GM18517 (cell line): ENCODE results near the gene CTDNEP1.

Source experiments
- ATAC-seq: cut with Tn5 transposase; IDR thresholded peaks from one replicate; pipeline ENCODE4 v1.9.1; 2021; ENCODE audit warnings: mild to moderate bottlenecking, moderate library complexity; ENCODE audit not compliant: unreplicated experiment

The CTDNEP1 gene

GRCh38 chr17:7251661-7252175 is at the start of gene CTDNEP1:
Gene CTDNEP1 (minus strand): TSS chr17:7251734. CDS start chr17:7251296, 438 bp downstream.
- ATAC-seq, result peak; percentile 89

GRCh38 chr17:7296189-7296861 is 44.8 kb upstream of the CTDNEP1 start:
- ATAC-seq, result no peak

GRCh38 chr17:7295230-7296180 is 44.0 kb upstream of the CTDNEP1 start:
- ATAC-seq, result no peak

DNA sequence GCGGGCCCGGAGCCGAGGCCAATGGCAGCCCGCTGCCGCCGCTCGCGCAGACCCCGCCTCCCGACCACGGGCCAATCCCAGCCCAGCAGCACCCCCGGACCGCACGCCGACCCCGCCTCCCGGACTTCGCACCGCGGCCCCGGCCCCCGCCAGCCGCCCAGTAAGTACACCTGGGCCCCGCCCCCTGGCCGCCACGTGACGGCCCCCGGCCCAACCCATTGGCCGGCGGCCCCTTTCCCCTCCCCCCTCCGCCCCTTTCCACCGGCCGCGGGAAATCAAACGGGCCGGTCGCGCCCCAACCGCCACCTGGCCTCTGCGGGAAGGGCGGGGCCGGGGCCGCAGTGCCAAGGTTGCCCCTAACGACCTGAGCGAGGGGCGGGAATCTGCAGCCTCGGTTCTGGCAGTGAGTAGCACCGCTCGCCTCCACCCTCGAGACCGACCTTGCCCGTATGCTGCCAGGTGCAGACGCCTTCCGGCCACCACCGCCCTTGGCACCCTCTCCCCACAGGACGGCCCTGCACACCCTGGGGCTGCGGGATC is 43.1 kb upstream of the CTDNEP1 start, which contains the start of gene YBX2:
Gene YBX2 (minus strand): TSS at position 26 of the 540 bp plus-strand sequence. CDS start 139 bp downstream, outside the sequence.
- no peak for ATAC-seq

GRCh38 chr17:7293816-7294613 is 42.5 kb upstream of the CTDNEP1 start:
- ATAC-seq, result no peak

GRCh38 chr17:7293159-7293558 is 41.6 kb upstream of the CTDNEP1 start:
- no peak for ATAC-seq

DNA sequence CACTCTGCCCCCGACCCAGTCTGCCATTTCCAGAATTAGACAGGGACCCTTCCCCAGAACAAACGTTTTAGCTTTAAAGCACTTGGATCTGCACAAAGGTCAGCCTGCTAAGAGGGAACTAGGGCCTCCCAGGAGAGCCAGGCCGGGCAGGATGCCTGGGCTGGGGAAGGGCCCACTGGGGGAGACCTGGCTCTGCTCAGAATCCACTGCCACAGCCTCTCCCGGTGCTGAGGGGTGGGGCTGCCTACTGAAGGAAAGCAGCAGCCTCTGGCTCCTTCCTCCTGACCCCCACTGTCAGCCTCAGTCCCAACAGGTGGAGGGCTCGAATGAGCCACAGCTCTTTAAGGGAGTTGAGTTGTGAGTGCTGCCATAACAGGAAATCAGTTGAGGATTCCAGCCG is 41.2 kb upstream of the CTDNEP1 start:
- ATAC-seq, result no peak

DNA sequence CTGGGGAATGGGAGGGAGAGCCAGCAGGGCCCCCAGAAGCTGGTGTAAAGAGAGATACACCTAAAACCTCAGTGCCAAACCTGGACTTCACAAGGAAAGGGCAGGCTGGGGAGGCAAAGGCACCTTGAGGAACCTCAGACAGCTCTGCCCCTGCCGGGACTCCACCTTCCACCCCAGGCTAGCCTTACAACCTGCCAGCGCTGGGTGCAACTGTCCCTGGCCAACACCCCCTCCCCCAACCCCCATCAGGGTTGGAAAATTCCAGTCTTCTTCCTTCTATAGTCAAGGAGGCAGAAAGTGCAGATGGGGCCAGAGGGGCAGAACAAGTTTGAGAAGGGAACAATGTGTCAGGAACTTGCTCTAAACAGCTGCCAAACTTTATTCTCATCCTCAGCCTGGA is 40.7 kb upstream of the CTDNEP1 start:
- no peak for ATAC-seq

DNA sequence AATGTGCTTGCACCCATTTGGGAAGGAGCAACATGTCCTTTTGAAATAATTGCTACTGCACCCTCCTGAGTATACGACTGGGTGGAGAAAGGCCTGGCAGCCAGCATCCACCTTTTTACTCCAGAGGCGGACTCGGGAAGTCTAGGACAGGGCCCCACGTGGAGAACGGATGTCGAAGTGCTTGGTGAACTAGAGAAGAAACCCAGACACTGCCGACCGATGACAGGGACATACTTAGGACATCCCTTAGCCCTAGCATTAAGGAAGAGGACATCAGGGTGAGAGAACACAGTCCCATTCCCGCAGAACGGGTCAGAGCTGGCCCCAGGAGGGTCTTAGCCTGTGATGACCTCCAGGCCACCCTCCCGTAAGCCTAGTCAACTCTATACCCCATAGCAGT is 39.2 kb upstream of the CTDNEP1 start:
- ATAC-seq, result no peak

GRCh38 chr17:7290166-7290565 is 38.6 kb upstream of the CTDNEP1 start:
- ATAC-seq, result no peak

DNA sequence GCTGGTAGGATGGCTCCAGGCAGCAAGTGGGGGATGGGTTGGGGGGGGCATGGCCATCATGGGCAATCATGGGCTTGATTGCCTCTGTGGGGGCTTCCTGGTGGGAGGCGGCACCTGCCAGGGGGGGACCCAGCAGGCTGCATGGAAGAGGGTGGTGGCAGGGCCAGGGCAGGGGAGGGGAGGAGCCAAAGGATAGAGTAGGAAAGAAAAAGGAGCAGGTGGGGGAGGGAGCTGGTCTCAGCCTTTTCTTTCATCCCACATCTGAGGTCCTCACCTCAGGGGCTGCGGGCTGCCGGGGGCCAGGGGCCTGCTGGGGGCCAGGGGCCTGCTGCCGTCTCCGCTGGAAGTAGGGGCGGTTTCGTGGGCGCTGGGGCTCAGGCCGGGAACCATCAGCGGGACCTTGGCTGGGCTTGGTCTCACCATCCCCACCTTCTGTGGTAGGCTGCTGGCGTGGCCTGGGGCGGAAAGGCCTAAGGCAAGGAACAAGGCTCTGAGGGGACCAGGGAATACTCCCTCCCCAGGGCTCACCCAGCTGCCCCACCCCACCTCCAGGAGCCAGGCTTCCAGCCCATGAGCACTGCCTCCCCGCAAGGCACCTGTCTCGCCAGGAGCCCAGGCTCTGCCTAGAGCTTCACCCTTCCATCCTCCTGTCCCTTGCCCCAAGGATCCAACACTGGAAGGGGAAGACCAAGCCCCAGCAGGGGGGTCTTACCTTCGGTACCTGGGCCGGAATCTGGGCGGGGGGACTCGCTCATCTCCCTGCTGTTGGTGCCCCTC is 37.9 kb upstream of the CTDNEP1 start:
- no peak for ATAC-seq

- no peak for ATAC-seq
Observed at GRCh38 chr17:7285679-7286078, 34.1 kb upstream of the CTDNEP1 start.

GRCh38 chr17:7284911-7285310 is 33.4 kb upstream of the CTDNEP1 start:
- ATAC-seq, result no peak

DNA sequence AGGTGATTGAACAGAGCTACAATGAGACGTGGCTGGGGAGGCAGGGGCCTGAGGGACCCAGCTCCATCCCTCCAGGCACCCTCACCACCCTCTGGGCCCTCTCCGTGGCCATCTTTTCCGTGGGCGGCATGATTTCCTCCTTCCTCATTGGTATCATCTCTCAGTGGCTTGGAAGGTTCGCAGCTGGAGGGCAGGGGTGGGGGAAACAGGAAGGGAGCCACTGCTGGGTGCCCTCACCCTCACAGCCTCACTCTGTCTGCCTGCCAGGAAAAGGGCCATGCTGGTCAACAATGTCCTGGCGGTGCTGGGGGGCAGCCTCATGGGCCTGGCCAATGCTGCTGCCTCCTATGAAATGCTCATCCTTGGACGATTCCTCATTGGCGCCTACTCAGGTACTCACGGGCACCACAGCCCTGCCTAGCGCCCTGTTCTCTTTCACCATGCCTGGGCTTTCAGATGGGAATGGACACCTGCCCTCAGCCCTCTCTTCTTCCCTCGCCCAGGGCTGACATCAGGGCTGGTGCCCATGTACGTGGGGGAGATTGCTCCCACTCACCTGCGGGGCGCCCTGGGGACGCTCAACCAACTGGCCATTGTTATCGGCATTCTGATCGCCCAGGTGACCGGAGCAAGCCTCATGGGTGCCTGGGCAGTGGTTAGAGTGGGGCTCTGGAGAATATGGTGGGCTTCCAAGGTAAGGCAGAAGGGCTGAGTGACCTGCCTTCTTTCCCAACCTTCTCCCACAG is 32.1 kb upstream of the CTDNEP1 start:
- ATAC-seq, result no peak

DNA sequence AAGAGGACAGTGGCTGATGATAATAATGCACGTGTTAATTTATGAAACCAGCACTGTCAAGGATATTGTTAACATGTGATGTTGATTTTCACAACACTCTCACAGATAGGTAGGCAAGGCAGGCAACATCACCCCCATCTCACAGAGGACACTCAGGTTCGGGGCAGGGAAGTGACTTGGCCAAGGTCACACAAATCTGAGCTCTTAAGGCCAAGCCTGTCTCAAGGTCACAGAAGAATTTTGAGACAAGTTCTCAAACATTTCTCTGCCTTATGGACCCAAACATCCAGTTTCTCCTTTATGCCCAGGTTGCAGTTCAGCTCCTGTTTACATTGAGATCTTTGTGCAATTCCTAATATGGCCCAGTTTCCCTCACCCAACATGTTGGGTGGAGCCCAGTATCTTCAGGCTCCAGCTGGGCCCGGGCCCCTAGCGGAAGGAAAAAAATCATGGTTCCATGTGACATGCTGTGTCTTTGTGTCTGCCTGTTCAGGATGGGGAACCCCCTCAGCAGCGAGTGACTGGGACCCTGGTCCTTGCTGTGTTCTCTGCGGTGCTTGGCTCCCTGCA is 31.3 kb upstream of the CTDNEP1 start:
- ATAC-seq, result no peak

DNA sequence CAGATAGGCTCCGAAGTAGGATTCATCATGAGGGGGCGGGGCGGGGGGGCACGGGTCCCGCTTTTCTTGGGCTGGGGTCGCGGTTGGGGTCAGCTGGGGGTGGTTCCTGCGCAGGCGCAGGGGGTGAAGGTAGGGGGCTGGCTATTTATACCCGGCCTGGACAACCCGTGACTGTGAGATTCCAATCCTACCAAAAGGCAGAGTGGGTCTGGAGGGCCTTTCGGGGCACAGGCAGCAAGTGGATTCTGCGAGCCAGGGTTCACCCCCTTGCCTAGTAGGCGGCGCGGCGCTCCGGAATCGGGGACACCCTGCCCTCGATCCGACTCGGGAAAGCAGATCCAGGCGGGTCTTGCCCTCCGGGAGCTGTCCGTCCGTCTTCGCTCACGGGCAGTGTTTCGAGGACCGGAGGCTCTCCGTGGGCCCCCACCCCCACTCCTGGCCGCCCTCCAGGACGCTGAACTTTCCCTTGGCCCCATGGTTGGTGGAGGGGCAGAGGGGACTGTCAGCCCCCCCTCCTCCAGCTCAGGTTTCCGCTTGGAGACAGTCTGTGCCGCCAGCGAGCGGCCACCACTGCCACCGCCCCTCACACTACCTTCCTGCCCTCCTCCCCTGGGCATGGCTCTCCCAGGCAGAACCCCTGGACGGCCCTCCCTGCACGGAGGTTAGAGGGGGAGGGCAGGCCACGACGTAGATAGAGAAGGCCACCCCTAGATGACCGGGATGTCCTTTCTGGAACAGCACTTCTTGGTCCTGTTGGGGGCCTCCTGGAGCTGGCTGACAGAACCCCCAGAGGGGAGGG is 30.6 kb upstream of the CTDNEP1 start:
- no peak for ATAC-seq

- no peak for ATAC-seq
Observed at GRCh38 chr17:7281074-7281952, 29.8 kb upstream of the CTDNEP1 start, which contains the start of gene SLC2A4. Gene SLC2A4 (plus strand): TSS chr17:7281718. CDS start chr17:7281935, 217 bp downstream.
